Measurements from ENCODE around the gene MATN1. TPM values are rescaled to one million over a fixed set of nuclear protein-coding genes. Genes with fewer than 3 reads are reported as not detected.

MATN1 gene
- total and polyA plus RNA-seq, 4 donors, result 0.19 TPM; not detected in 3

DNA sequence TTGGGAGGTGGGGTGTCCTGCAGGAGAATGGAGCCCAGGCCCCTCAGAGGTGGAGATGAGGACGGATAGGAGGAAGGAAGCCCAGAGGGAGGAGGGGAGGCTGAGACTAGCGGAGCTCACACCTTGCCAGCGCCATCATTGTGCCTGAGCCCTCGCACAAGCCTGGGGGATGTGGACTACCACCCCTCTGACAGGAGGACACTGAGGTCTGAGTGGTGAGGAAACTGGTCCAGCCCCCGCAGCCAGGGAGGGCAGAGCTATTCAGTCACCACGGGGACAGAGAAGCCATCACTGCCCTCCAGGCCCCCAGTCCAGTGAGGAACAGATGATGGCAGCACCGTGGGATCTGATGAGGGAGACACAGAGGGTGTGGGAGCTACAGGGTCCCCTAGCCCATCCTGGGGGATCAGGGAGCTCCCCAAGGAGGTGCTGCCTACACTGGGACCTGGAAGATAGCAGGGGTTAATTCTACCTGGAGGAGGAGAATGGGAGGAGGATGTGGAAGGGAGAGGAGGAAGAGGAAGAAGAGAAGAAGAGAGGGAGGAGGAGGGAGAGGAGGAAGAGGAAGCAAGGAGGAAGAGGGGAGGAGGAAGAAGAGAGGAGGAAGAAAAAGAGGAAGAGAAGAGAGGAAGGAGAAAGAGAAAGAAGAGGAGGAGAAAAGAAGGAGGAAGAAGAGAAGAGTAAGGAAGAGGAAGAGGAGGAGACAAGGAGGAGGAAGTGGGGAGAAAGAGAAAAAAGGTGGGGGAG lies 31.0 kb downstream of the MATN1 start:
- 77% methylated on average over 7 of the region's 7 CpGs for WGBS

DNA sequence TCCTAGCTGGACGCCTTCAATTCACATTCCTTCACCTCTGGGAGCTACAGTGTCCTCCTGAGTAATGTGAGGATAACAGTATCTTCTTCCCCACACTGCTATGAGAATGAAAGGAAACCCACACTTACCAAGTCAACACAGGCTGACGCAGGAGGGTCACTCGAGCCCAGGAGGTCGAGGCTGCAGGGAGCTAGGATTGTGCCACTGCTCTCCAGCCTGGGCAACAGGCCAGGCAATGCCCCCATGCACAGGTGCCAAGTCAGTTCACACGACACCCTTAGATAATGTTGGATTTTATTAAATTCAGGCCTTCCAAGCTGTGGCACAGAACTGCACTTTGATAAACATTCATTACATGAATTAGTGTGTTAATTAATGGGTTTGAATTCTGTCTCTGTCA lies 31.9 kb downstream of the MATN1 start:
- H3K27ac ChIP-seq (ENCODE audit: low read depth in 1 of 2, low read length in 2 of 2), result no peak overlapping the region
- H3K4me1 ChIP-seq (ENCODE audit: control insufficient read depth in 4 of 4, insufficient read depth in 4 of 4, low read length in 3 of 4), result no peaks in the 10 kb centered on the region
- no peaks in the 10 kb centered on the region for H3K27me3 ChIP-seq (ENCODE audit: control insufficient read depth in 4 of 4, insufficient read depth in 4 of 4, low read length in 3 of 4)
- no peaks in the 10 kb centered on the region for H3K36me3 ChIP-seq (ENCODE audit: control insufficient read depth in 4 of 4, insufficient read depth in 3 of 4, low read depth in 1 of 4, low read length in 3 of 4)
- no peak overlapping the region for H3K9ac ChIP-seq (ENCODE audit: low read depth in 1 of 2, low read length in 2 of 2)
- DNase-seq (ENCODE audit: low spot score), result no peak
- TF ChIP-seq HNF4A (conservative IDR thresholded peaks at IDR 0.05), result no peak
- no peak for TF ChIP-seq EGR1 (IDR thresholded peaks at IDR 0.05; ENCODE audit: low read depth in 2 of 2)
- H3K9me3 ChIP-seq (ENCODE audit: control insufficient read depth in 4 of 4, low read length in 3 of 4), result no peaks in the 10 kb centered on the region
- no peak overlapping the region for H3K4me3 ChIP-seq (ENCODE audit: low read depth in 1 of 3, low read length in 3 of 3)
- 64% methylated on average over 5 of the region's 5 CpGs for WGBS

More for the DNA sequence above, 31.0 kb downstream of the MATN1 start:
- no peaks in the 10 kb centered on the region for H3K36me3 ChIP-seq (ENCODE audit: control insufficient read depth in 4 of 4, insufficient read depth in 3 of 4, low read depth in 1 of 4, low read length in 3 of 4)
- no peak for DNase-seq (ENCODE audit: low spot score)
- no peak overlapping the region for H3K27ac ChIP-seq (ENCODE audit: low read depth in 1 of 2, low read length in 2 of 2)
- no peaks in the 10 kb centered on the region for H3K27me3 ChIP-seq (ENCODE audit: control insufficient read depth in 4 of 4, insufficient read depth in 4 of 4, low read length in 3 of 4)
- TF ChIP-seq HNF4G (IDR thresholded peaks at IDR 0.05) (no peak), SP1 (IDR thresholded peaks at IDR 0.05) (no peak), TAF1 (conservative IDR thresholded peaks at IDR 0.05) (no peak), FOXA2 (IDR thresholded peaks at IDR 0.05) (no peak), GABPA (IDR thresholded peaks at IDR 0.05 in 1 of 2, conservative IDR thresholded peaks at IDR 0.05 in 1 of 2) (no peak)
- TF ChIP-seq, protein P1, sequence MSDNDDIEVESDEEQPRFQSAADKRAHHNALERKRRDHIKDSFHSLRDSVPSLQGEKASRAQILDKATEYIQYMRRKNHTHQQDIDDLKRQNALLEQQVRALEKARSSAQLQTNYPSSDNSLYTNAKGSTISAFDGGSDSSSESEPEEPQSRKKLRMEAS (IDR thresholded peaks at IDR 0.05), result no peak
- TF ChIP-seq, protein P2, sequence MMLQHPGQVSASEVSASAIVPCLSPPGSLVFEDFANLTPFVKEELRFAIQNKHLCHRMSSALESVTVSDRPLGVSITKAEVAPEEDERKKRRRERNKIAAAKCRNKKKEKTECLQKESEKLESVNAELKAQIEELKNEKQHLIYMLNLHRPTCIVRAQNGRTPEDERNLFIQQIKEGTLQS (IDR thresholded peaks at IDR 0.05), result no peak
- H3K4me3 ChIP-seq (ENCODE audit: low read depth in 1 of 3, low read length in 3 of 3), result no peak overlapping the region
- H3K9me3 ChIP-seq (ENCODE audit: control insufficient read depth in 4 of 4, low read length in 3 of 4), result no peaks in the 10 kb centered on the region
- no peaks in the 10 kb centered on the region for H3K4me1 ChIP-seq (ENCODE audit: control insufficient read depth in 4 of 4, insufficient read depth in 4 of 4, low read length in 3 of 4)
- H3K9ac ChIP-seq (ENCODE audit: low read depth in 1 of 2, low read length in 2 of 2), result no peak overlapping the region

DNA sequence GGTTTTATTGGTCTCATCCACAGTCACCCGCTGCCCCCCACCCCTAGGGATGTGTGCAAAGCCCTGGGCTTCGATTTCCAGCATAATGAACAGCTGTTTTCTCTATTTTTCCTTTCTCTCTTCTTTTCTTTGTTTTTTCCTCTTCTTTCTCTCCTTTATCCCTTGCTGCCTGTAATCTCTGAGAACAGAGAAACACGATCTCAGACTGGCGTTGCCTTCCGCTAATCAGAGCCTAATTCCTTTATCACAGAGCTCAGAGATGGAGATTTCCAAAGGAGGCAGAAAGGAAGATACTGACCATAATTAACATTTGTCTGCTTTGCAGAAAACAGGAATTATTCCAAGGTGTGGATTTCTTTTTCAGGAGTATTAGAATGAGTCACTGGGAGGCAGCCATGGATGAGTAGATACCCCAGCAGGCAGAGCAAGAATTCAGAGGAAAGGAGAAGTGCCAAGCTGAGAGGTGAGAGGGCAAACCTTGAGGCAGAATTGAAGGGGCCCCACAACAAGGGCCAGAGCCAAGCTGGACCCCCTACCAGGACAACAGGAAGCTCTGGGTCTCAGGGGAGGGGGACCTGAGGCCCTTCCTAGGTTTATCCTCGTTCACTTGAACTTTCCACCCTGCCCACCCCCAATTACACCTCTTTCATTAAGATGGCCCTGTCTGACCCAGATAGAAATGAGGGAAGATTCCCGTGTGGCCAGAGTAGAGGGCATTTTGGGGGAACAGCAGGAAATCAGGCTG lies 33.3 kb downstream of the MATN1 start:
- H3K27ac ChIP-seq (ENCODE audit: low read depth in 1 of 2, low read length in 2 of 2), result no peak overlapping the region
- no peaks in the 10 kb centered on the region for H3K27me3 ChIP-seq (ENCODE audit: control insufficient read depth in 4 of 4, insufficient read depth in 4 of 4, low read length in 3 of 4)
- WGBS, result 67% methylated on average over 7 of the region's 7 CpGs
- TF ChIP-seq TAF1 (conservative IDR thresholded peaks at IDR 0.05), result no peak
- TF ChIP-seq RAD21 (IDR thresholded peaks at IDR 0.05), result no peak
- TF ChIP-seq, protein P1 (IDR thresholded peaks at IDR 0.05), result no peak
- TF ChIP-seq, protein P3, sequence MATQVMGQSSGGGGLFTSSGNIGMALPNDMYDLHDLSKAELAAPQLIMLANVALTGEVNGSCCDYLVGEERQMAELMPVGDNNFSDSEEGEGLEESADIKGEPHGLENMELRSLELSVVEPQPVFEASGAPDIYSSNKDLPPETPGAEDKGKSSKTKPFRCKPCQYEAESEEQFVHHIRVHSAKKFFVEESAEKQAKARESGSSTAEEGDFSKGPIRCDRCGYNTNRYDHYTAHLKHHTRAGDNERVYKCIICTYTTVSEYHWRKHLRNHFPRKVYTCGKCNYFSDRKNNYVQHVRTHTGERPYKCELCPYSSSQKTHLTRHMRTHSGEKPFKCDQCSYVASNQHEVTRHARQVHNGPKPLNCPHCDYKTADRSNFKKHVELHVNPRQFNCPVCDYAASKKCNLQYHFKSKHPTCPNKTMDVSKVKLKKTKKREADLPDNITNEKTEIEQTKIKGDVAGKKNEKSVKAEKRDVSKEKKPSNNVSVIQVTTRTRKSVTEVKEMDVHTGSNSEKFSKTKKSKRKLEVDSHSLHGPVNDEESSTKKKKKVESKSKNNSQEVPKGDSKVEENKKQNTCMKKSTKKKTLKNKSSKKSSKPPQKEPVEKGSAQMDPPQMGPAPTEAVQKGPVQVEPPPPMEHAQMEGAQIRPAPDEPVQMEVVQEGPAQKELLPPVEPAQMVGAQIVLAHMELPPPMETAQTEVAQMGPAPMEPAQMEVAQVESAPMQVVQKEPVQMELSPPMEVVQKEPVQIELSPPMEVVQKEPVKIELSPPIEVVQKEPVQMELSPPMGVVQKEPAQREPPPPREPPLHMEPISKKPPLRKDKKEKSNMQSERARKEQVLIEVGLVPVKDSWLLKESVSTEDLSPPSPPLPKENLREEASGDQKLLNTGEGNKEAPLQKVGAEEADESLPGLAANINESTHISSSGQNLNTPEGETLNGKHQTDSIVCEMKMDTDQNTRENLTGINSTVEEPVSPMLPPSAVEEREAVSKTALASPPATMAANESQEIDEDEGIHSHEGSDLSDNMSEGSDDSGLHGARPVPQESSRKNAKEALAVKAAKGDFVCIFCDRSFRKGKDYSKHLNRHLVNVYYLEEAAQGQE (IDR thresholded peaks at IDR 0.05), result no peak
- TF ChIP-seq, protein P4, sequence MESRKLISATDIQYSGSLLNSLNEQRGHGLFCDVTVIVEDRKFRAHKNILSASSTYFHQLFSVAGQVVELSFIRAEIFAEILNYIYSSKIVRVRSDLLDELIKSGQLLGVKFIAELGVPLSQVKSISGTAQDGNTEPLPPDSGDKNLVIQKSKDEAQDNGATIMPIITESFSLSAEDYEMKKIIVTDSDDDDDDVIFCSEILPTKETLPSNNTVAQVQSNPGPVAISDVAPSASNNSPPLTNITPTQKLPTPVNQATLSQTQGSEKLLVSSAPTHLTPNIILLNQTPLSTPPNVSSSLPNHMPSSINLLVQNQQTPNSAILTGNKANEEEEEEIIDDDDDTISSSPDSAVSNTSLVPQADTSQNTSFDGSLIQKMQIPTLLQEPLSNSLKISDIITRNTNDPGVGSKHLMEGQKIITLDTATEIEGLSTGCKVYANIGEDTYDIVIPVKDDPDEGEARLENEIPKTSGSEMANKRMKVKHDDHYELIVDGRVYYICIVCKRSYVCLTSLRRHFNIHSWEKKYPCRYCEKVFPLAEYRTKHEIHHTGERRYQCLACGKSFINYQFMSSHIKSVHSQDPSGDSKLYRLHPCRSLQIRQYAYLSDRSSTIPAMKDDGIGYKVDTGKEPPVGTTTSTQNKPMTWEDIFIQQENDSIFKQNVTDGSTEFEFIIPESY (IDR thresholded peaks at IDR 0.05), result no peak
- no peak for TF ChIP-seq FOXA1 (IDR thresholded peaks at IDR 0.05)
- TF ChIP-seq, protein P5, sequence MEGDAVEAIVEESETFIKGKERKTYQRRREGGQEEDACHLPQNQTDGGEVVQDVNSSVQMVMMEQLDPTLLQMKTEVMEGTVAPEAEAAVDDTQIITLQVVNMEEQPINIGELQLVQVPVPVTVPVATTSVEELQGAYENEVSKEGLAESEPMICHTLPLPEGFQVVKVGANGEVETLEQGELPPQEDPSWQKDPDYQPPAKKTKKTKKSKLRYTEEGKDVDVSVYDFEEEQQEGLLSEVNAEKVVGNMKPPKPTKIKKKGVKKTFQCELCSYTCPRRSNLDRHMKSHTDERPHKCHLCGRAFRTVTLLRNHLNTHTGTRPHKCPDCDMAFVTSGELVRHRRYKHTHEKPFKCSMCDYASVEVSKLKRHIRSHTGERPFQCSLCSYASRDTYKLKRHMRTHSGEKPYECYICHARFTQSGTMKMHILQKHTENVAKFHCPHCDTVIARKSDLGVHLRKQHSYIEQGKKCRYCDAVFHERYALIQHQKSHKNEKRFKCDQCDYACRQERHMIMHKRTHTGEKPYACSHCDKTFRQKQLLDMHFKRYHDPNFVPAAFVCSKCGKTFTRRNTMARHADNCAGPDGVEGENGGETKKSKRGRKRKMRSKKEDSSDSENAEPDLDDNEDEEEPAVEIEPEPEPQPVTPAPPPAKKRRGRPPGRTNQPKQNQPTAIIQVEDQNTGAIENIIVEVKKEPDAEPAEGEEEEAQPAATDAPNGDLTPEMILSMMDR (IDR thresholded peaks at IDR 0.05; ENCODE audit: low read depth, low read length, missing input control), result no peak
- no peak for TF ChIP-seq GABPA (IDR thresholded peaks at IDR 0.05 in 1 of 2, conservative IDR thresholded peaks at IDR 0.05 in 1 of 2)
- no peak for TF ChIP-seq RXRA (IDR thresholded peaks at IDR 0.05)
- no peak for TF ChIP-seq JUND (IDR thresholded peaks at IDR 0.05)
- TF ChIP-seq HNF4G (IDR thresholded peaks at IDR 0.05), result no peak
- no peak for TF ChIP-seq YY1 (IDR thresholded peaks at IDR 0.05)
- no peak for TF ChIP-seq SP1 (IDR thresholded peaks at IDR 0.05)
- TF ChIP-seq FOXA2 (IDR thresholded peaks at IDR 0.05), result no peak
- TF ChIP-seq NR2F2 (IDR thresholded peaks at IDR 0.05), result no peak
- no peak overlapping the region for H3K9ac ChIP-seq (ENCODE audit: low read depth in 1 of 2, low read length in 2 of 2)
- H3K36me3 ChIP-seq (ENCODE audit: control insufficient read depth in 4 of 4, insufficient read depth in 3 of 4, low read depth in 1 of 4, low read length in 3 of 4), result no peaks in the 10 kb centered on the region
- no peaks in the 10 kb centered on the region for H3K9me3 ChIP-seq (ENCODE audit: control insufficient read depth in 4 of 4, low read length in 3 of 4)
- DNase-seq (ENCODE audit: low spot score), result no peak
- H3K4me3 ChIP-seq (ENCODE audit: low read depth in 1 of 3, low read length in 3 of 3), result no peak overlapping the region
- no peaks in the 10 kb centered on the region for H3K4me1 ChIP-seq (ENCODE audit: control insufficient read depth in 4 of 4, insufficient read depth in 4 of 4, low read length in 3 of 4)
